ENCODE data around the gene CRABP2. TPM values are rescaled to one million over a fixed set of nuclear protein-coding genes. Genes with fewer than 3 reads are reported as not detected.

CRABP2 gene
- total and polyA plus RNA-seq, 2 of the 13 experiments (the other 11 are each of a cell fraction or from before 2014, with no cell fraction given) = 0.40 to 0.60 TPM

- no peak for TF ChIP-seq ZNF670 (CRISPR knock-in tag; IDR thresholded peaks at IDR 0.05; ENCODE audit: borderline replicate concordance)
- peak; percentile 7; the same call in 1 of the 2 replicates for TF ChIP-seq ZNF687 (CRISPR knock-in tag; IDR thresholded peaks at IDR 0.05)
- no peak for TF ChIP-seq ZNF709 (CRISPR knock-in tag; IDR thresholded peaks at IDR 0.05)
- TF ChIP-seq POLR2AphosphoS5 (IDR thresholded peaks at IDR 0.05; ENCODE audit: low read depth, low read length) = 0 out of 2 replicates have a peak, but pooled peaks have one; percentile 34
- 0 out of 2 replicates have a peak, but pooled peaks have one; percentile 6 for TF ChIP-seq ARID4A (CRISPR knock-in tag; IDR thresholded peaks at IDR 0.05; ENCODE audit: borderline replicate concordance)
- no peak for TF ChIP-seq ZNF589 (CRISPR knock-in tag; conservative IDR thresholded peaks at IDR 0.05)
- TF ChIP-seq ZEB1 (IDR thresholded peaks at IDR 0.05; ENCODE audit: insufficient replicate concordance, low read depth) = no peak
- no peak for TF ChIP-seq CC2D1A (CRISPR knock-in tag; IDR thresholded peaks at IDR 0.05)
- TF ChIP-seq CHCHD3 (CRISPR knock-in tag; IDR thresholded peaks at IDR 0.05) = no peak
- no peak for TF ChIP-seq NFIC (IDR thresholded peaks at IDR 0.05; ENCODE audit: low read length)
- TF ChIP-seq ZNF33A (CRISPR knock-in tag; IDR thresholded peaks at IDR 0.05; ENCODE audit: borderline replicate concordance) = no peak
- no peak for TF ChIP-seq ZXDC (CRISPR knock-in tag; IDR thresholded peaks at IDR 0.05)
Measured at GRCh38 chr1:156657741-156658319, 47.6 kb downstream of the CRABP2 start (continued).
